Natural killer cell treated with Interleukin-12 subunit alpha and Interleukin-12 subunit beta and Interleukin-15 and Interleukin-18, amount 100 ng/mL, for 72 hours (primary cell): ENCODE data around the gene LRMDA. TPM values are rescaled to one million over a fixed set of nuclear protein-coding genes. Genes with fewer than 3 reads are reported as not detected.

ENCODE experiments used
- ATAC-seq, 2 donors: fragments of 150-1000 bp; cut with Tn5 transposase in 1 of 2; sonication (Bioruptor Pico), chemical (Tn5 transposase) in 1 of 2; 2 replicates each; pipeline ENCODE4 v1.10.0; 2021
- DNase-seq: peaks from one replicate; pipeline ENCODE4 v3.0.0; 2022; ENCODE audit warnings: low spot score
- H3K27ac Mint-ChIP-seq, 2 donors: 1 replicate in 1 of 2; 2 replicates in 1 of 2; pipeline ENCODE4 v1.8.0; 2022; ENCODE audit warnings: mixed read lengths in 2 of 2, mild to moderate bottlenecking in 1 of 2, moderate library complexity in 1 of 2
- H3K27me3 Mint-ChIP-seq, 2 donors: 1 replicate in 1 of 2; 2 replicates in 1 of 2; pipeline ENCODE4 v1.8.0; 2022; ENCODE audit warnings: mixed read lengths in 2 of 2
- H3K36me3 Mint-ChIP-seq: one replicate; pipeline ENCODE4 v1.8.0; 2022; ENCODE audit warnings: mixed read lengths
- H3K4me1 Mint-ChIP-seq, 2 donors: 1 replicate in 1 of 2; 2 replicates in 1 of 2; pipeline ENCODE4 v1.8.0; 2022; ENCODE audit warnings: low read depth in 2 of 2, mixed read lengths in 2 of 2, mild to moderate bottlenecking in 1 of 2
- H3K4me3 Mint-ChIP-seq: one replicate; pipeline ENCODE4 v1.8.0; 2022; ENCODE audit warnings: mixed read lengths
- H3K9me3 Mint-ChIP-seq: 2 replicates; pipeline ENCODE4 v1.8.0; 2022; ENCODE audit warnings: mixed read lengths
- total RNA-seq, 2 donors: library from RNA; stranded (reverse); gene quantifications; one replicate each; pipeline ENCODE4 v1.2.3, GENCODE V29; 2022

Gene LRMDA
- total RNA-seq, 2 donors from 2014 or later, result 0.92 to 1.8 TPM

GRCh38 chr10:75398692-75399460, 32.5 kb upstream of the LRMDA start:
- Mint-ChIP-seq H3K27me3 (peaks cover 43 to 47% of the 10 kb centered on the region in 2 donors), H3K9me3 (no peaks in the 10 kb centered on the region), H3K36me3 (no peaks in the 10 kb centered on the region), H3K4me3 (no peak overlapping the region), H3K4me1 (peaks cover 17 to 22% of the 10 kb centered on the region in 2 donors), H3K27ac (no peak overlapping the region)
- no peak for ATAC-seq
- DNase-seq, result no peak

- DNase-seq (peak; percentile 61), ATAC-seq (peak in 1 of 2 donors; percentile 60)
- Mint-ChIP-seq H3K27me3 (peaks cover 40 to 45% of the 10 kb centered on the region in 2 donors), H3K4me1 (peaks cover 21 to 25% of the 10 kb centered on the region in 2 donors), H3K9me3 (no peaks in the 10 kb centered on the region), H3K36me3 (no peaks in the 10 kb centered on the region), H3K4me3 (peak overlapping the region; percentile 78), H3K27ac (no peak overlapping the region)
Observed at GRCh38 chr10:75399461-75400162, 31.8 kb upstream of the LRMDA start.

GRCh38 chr10:75400163-75400770, 31.2 kb upstream of the LRMDA start:
- no peak for ATAC-seq

GRCh38 chr10:75400771-75401568, 30.5 kb upstream of the LRMDA start:
- no peaks in the 10 kb centered on the region for H3K36me3 Mint-ChIP-seq
- no peaks in the 10 kb centered on the region for H3K9me3 Mint-ChIP-seq
- peaks cover 37 to 45% of the 10 kb centered on the region in 2 donors for H3K27me3 Mint-ChIP-seq
- DNase-seq (no peak), ATAC-seq (peak; percentile 28 to 46)
- peak overlapping the region; percentile 78 for H3K4me3 Mint-ChIP-seq
- H3K4me1 Mint-ChIP-seq, result peaks cover 15 to 24% of the 10 kb centered on the region in 2 donors
- no peak overlapping the region for H3K27ac Mint-ChIP-seq

More at GRCh38 chr10:75400163-75400770, 31.2 kb upstream of the LRMDA start:
- DNase-seq, result no peak
- Mint-ChIP-seq H3K4me1 (peaks cover 15 to 20% of the 10 kb centered on the region in 2 donors), H3K27ac (no peak overlapping the region), H3K4me3 (peak overlapping the region; percentile 78), H3K9me3 (no peaks in the 10 kb centered on the region), H3K27me3 (peaks cover 34 to 39% of the 10 kb centered on the region in 2 donors), H3K36me3 (no peaks in the 10 kb centered on the region)

GRCh38 chr10:75401569-75402485, 29.6 kb upstream of the LRMDA start, which contains the start of gene ZNF503:
ZNF503 (minus strand) TSS chr10:75401764; CDS start chr10:75401419, 345 bp downstream.
- Mint-ChIP-seq H3K4me3 (peak within 1 kb of the TSS; percentile 85), H3K36me3 (no peaks in the 10 kb centered on the region), H3K27ac (no peak within 1 kb of the TSS), H3K4me1 (peaks cover 15 to 24% of the 10 kb centered on the region in 2 donors), H3K27me3 (peaks cover 43 to 53% of the 10 kb centered on the region in 2 donors), H3K9me3 (no peaks in the 10 kb centered on the region)
- ATAC-seq, result peak; percentile 72 to 80
- DNase-seq, result no peak

- Mint-ChIP-seq H3K27me3 (peaks cover 45 to 57% of the 10 kb centered on the region in 2 donors), H3K27ac (no peak overlapping the region), H3K9me3 (no peaks in the 10 kb centered on the region), H3K36me3 (no peaks in the 10 kb centered on the region), H3K4me3 (peak overlapping the region; percentile 85), H3K4me1 (peaks cover 18 to 29% of the 10 kb centered on the region in 2 donors)
- DNase-seq (no peak), ATAC-seq (no peak)
Observed at GRCh38 chr10:75402486-75403143, 28.8 kb upstream of the LRMDA start.

- Mint-ChIP-seq H3K27me3 (peaks cover 42 to 51% of the 10 kb centered on the region in 2 donors), H3K36me3 (no peaks in the 10 kb centered on the region), H3K9me3 (no peaks in the 10 kb centered on the region), H3K4me1 (peaks cover 18 to 29% of the 10 kb centered on the region in 2 donors), H3K4me3 (peak overlapping the region; percentile 85), H3K27ac (no peak overlapping the region)
- ATAC-seq, result no peak
- no peak for DNase-seq
Observed at GRCh38 chr10:75403144-75403938, 28.1 kb upstream of the LRMDA start.

- no peak overlapping the region for H3K27ac Mint-ChIP-seq
- H3K9me3 Mint-ChIP-seq, result no peaks in the 10 kb centered on the region
- H3K36me3 Mint-ChIP-seq, result no peaks in the 10 kb centered on the region
- peak overlapping the region; percentile 34 for H3K4me3 Mint-ChIP-seq
- DNase-seq, result no peak
- H3K4me1 Mint-ChIP-seq, result peaks cover 18 to 29% of the 10 kb centered on the region in 2 donors
- no peak for ATAC-seq
- H3K27me3 Mint-ChIP-seq, result peaks cover 39 to 51% of the 10 kb centered on the region in 2 donors
Observed at GRCh38 chr10:75403939-75404814, 27.2 kb upstream of the LRMDA start.

- no peaks in the 10 kb centered on the region for H3K36me3 Mint-ChIP-seq
- no peaks in the 10 kb centered on the region for H3K9me3 Mint-ChIP-seq
- no peak overlapping the region for H3K4me3 Mint-ChIP-seq
- H3K27me3 Mint-ChIP-seq, result peaks cover 43 to 54% of the 10 kb centered on the region in 2 donors
- no peak overlapping the region for H3K27ac Mint-ChIP-seq
- ATAC-seq (no peak), DNase-seq (no peak)
- peaks cover 21 to 33% of the 10 kb centered on the region in 2 donors for H3K4me1 Mint-ChIP-seq
Observed at GRCh38 chr10:75404815-75405597, 26.4 kb upstream of the LRMDA start.
